GM12865 (cell line): ENCODE data around the gene TSPEAR.

ENCODE experiments used
- DNase-seq: peaks from one replicate; pipeline ENCODE4 v3.0.0; 2010; ENCODE audit warnings: low read depth
- H3K4me3 ChIP-seq: 2 replicates; pipeline ENCODE4 v1.5.1; 2011; ENCODE audit warnings: mild to moderate bottlenecking, low read depth, low read length, control low read depth
- TF ChIP-seq, protein P1 (sequence below): IDR thresholded peaks from 2 replicates; pipeline ENCODE4 v1.5.1; 2011; ENCODE audit warnings: low read length, control low read depth, low read depth, inconsistent platforms; ENCODE audit not compliant: insufficient read depth; ENCODE audit errors: missing control alignments

TSPEAR gene

DNA sequence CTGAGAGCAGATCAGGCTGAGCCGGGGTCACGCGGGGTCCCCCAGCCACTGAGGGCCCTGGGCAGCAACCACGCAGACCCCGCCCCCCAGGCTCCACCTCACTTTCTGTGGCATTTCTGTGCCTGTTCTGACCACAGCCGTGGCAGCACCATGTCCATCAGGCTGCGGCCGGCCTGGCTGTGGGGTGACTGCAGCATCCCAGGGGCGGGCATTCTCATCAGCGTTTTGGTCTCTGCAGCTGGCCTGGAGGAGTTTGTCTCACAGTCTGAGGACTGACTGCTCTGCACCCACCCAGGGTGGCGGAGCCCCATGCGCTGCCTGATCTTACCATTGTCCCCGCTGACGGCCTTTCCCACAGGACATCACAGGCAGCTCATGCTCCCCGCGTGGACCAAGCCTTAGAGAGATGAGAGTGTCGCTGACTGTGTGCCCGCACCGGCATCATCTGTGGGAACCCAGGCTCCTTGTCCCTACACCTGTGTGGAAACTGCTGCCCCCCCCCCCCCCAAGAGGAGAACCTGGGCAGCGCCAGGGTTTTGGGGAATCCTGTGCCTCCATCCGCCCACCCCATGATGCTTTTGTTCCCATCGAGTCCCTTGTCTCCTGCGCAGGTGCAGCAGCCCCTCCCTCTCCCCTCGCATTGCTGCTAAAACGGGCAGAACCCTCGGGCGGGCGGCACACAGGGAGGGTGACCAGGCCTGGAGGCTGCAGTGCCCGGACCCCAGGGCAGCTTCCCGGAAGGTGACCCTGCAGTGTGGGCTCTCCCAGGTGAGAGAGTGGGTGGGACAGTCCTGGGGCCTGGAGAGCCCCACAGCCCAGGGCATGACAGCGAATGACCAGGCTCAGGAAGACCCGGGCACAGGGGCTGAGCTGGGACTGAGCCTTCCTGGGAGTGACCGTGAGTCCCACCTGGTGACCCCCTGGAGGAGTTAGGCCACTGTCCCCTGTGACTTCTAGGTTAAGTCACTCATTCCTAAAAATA, 173.2 kb downstream of the TSPEAR start:
- TF ChIP-seq, protein P1, sequence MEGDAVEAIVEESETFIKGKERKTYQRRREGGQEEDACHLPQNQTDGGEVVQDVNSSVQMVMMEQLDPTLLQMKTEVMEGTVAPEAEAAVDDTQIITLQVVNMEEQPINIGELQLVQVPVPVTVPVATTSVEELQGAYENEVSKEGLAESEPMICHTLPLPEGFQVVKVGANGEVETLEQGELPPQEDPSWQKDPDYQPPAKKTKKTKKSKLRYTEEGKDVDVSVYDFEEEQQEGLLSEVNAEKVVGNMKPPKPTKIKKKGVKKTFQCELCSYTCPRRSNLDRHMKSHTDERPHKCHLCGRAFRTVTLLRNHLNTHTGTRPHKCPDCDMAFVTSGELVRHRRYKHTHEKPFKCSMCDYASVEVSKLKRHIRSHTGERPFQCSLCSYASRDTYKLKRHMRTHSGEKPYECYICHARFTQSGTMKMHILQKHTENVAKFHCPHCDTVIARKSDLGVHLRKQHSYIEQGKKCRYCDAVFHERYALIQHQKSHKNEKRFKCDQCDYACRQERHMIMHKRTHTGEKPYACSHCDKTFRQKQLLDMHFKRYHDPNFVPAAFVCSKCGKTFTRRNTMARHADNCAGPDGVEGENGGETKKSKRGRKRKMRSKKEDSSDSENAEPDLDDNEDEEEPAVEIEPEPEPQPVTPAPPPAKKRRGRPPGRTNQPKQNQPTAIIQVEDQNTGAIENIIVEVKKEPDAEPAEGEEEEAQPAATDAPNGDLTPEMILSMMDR: no peak
- no peak for DNase-seq
- no peak overlapping the region for H3K4me3 ChIP-seq

DNA sequence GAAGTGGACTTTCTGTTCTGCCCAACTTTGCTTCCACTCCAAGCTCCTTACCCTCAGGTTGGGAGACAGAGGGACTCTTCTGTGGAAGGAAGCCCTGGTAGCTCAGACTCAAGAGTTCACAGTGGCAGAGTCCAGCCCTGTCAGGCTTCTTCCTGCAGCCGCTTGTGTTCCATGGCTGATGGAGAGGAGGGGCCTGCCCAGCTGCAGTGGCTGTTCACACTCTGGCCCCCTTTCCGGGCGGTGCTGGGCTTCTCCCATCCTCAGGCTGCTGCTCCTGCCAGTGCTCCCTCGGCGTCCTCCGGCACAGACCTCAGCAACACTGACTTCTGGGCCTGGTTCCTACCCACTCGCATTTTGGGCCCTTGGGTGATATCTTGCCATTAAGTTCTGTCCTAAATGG, 175.4 kb downstream of the TSPEAR start:
- DNase-seq: no peak
- H3K4me3 ChIP-seq: no peak overlapping the region
- TF ChIP-seq, protein P1: no peak

DNA sequence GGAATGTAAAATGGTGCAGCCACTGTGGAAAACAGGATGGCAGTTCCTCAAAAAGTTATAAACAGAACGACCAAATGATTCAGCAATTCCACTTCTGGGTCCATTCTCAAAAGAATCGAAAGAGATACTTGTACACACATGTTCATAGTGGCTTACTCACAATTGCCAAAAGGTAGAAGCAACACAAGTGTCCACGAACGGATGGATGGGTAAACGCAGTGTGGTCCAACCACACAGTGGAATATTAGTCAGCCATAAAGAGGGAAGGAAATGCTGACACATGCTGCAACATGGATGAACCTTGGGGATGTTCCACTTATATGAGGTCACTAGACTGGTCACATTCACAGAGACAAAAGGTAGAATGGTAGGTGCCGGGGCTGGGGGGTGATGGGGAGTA, 176.7 kb downstream of the TSPEAR start:
- TF ChIP-seq, protein P1: no peak
- H3K4me3 ChIP-seq: no peak overlapping the region
- no peak for DNase-seq

DNA sequence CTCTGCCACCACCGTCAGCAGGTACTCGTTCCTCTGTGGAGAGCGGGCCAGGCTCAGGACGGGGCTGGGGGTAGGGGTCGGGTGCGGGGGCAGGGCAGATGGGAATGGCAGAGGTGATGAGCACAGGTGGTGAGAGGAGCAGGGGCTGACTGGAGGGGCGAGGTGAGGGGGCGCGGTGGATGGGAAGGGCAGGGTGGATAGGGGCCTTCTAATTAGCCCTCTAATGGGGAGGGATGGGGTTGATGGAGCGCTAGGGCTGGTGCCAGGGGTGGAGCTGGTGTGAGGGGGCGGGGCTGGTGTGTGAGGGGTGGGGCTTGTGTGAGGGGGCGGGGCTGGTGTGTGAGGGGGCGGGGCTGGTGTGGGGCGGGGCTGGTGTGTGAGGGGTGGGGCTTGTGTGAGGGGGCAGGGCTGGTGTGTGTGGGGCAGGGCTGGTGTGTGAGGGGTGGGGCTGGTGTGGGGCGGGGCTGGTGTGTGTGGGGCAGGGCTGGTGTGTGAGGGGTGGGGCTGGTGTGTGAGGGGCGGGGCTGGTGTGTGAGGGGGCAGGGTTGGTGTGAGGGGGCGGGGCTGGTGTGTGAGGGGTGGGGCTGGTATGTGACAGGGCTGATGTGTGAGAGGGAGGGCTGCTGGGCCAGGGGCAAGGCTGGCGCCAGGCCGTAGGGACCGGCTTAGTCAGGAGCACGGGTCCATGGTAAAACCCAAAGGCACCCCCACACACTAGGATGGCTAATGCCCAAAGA, 177.3 kb downstream of the TSPEAR start:
- no peak overlapping the region for H3K4me3 ChIP-seq
- DNase-seq: no peak
- TF ChIP-seq, protein P1: no peak

DNA sequence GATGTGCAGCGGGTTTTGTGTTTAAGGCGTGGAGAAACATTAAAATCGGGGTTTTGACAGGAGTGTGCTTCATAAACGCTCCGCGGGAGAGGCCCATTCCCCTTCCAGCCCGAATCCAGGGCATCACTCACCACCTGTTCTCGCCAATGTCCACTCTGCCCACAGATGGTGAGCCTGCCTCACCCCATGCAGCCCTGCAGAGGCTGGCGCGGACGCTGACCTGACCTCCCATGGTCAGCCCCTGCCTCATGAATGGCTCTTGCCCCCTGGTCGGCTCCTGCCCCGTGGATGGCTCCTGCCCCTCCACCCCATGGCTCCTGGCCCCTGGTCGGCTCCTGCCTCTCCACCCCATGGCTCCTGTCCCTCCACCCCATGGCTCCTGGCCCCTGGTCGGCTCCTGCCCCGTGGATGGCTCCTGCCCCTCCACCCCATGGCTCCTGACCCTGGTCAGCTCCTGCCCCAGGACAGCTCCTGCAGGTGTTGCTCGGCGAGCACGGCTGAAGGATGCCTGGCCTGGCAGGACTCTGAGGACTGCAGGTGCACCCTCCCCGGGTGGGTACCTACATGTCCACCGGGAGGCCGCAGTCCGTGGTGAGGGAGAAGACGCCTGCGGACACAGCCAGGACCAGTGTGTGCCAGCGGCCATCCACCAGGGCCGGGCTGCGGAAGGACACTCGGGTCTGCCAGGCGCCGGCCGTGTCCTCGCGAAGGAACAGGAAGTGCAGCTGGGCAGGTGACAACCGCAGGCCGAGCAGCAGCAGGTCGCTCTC, 178.1 kb downstream of the TSPEAR start:
- DNase-seq: no peak
- TF ChIP-seq, protein P1: no peak
- no peak overlapping the region for H3K4me3 ChIP-seq

DNA sequence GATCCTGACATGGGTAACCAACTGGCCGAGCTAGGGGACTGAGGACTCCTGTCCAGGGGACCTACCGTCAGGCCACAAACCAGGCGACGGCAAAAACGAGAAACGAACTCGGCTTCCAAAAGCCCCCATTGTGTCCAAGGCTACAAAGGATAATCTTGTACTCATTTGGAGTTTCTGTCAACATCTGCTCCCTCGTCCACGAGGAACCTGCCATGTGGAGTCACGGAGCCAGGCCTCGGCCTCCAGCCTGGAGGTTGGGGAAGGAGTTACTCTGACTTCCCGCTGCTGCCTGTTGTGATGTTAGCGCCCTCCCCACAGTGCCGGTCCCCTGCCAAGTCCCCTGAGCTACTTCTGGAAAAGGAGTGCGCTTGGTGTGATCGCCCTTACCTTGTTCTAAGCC, 178.7 kb downstream of the TSPEAR start:
- no peak overlapping the region for H3K4me3 ChIP-seq
- no peak for DNase-seq
- TF ChIP-seq, protein P1: no peak
